Measurements from ENCODE around the gene SMYD3. TPM values are rescaled to one million over a fixed set of nuclear protein-coding genes. Genes with fewer than 3 reads are reported as not detected.

Gene SMYD3
- total RNA-seq, 6 experiments from 2014 or later, result 6.3 to 10.0 (median 6.6) TPM

GRCh38 chr1:246066573-246066972 is 440.5 kb downstream of the SMYD3 start:
- Histone ChIP-seq H3K4me3 (no peak overlapping the region), H3K9me3 (no peaks in the 10 kb centered on the region), H3K27me3 (no peaks in the 10 kb centered on the region), H3K27ac (no peak overlapping the region), H3K4me1 (no peaks in the 10 kb centered on the region), H3K36me3 (no peaks in the 10 kb centered on the region)
- 94% methylated on average over 3 of the region's 3 CpGs for WGBS (ENCODE audit: insufficient coverage, low coverage, low lambda C conversion rate, missing lambda C conversion rate)
- TF ChIP-seq, protein P1, sequence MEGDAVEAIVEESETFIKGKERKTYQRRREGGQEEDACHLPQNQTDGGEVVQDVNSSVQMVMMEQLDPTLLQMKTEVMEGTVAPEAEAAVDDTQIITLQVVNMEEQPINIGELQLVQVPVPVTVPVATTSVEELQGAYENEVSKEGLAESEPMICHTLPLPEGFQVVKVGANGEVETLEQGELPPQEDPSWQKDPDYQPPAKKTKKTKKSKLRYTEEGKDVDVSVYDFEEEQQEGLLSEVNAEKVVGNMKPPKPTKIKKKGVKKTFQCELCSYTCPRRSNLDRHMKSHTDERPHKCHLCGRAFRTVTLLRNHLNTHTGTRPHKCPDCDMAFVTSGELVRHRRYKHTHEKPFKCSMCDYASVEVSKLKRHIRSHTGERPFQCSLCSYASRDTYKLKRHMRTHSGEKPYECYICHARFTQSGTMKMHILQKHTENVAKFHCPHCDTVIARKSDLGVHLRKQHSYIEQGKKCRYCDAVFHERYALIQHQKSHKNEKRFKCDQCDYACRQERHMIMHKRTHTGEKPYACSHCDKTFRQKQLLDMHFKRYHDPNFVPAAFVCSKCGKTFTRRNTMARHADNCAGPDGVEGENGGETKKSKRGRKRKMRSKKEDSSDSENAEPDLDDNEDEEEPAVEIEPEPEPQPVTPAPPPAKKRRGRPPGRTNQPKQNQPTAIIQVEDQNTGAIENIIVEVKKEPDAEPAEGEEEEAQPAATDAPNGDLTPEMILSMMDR (IDR thresholded peaks at IDR 0.05), result no peak
- no peak for TF ChIP-seq POLR2A (IDR thresholded peaks at IDR 0.05)
- DNase-seq (no peak), ATAC-seq (no peak)
- intact Hi-C loops (cut with DNase I), result no loop called here

GRCh38 chr1:246065592-246065991 is 441.5 kb downstream of the SMYD3 start:
- Histone ChIP-seq H3K9me3 (no peaks in the 10 kb centered on the region), H3K4me3 (no peak overlapping the region), H3K27me3 (no peaks in the 10 kb centered on the region), H3K36me3 (no peaks in the 10 kb centered on the region), H3K27ac (no peak overlapping the region), H3K4me1 (no peaks in the 10 kb centered on the region)
- intact Hi-C loops (cut with DNase I), result no loop called here
- DNase-seq (no peak), ATAC-seq (no peak)
- 74% methylated on average over 3 of the region's 3 CpGs for WGBS (ENCODE audit: insufficient coverage, low coverage, low lambda C conversion rate, missing lambda C conversion rate)
- TF ChIP-seq POLR2A (IDR thresholded peaks at IDR 0.05), result no peak
- TF ChIP-seq, protein P1 (IDR thresholded peaks at IDR 0.05), result no peak

DNA sequence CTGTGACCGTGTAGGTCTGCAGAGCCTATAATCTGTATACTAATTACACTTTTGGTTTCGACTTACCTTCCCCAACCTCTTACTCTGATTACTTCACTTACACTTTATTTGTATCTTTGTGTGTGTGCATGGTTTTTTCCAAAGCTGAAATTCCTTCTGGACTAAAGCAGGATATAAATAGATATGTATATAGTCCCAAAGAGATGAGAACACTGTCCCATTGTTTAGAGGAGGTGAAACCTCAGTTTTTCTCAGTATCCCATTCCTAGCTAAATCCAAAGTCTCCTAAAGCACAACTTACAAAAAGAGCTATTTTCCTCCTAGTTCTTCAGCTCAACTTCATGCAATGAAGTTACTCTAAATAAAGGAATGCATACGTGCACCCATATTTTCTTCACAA is 442.2 kb downstream of the SMYD3 start:
- WGBS (ENCODE audit: insufficient coverage, low coverage, low lambda C conversion rate, missing lambda C conversion rate), result 80% methylated on average over 3 of the region's 3 CpGs
- no peak overlapping the region for H3K27ac ChIP-seq
- H3K27me3 ChIP-seq, result no peaks in the 10 kb centered on the region
- no peaks in the 10 kb centered on the region for H3K4me1 ChIP-seq
- DNase-seq (no peak), ATAC-seq (no peak)
- intact Hi-C loops (cut with DNase I), result no loop called here
- TF ChIP-seq, protein P1 (IDR thresholded peaks at IDR 0.05), result no peak
- no peak for TF ChIP-seq POLR2A (IDR thresholded peaks at IDR 0.05)
- H3K4me3 ChIP-seq, result no peak overlapping the region
- H3K36me3 ChIP-seq, result no peaks in the 10 kb centered on the region
- no peaks in the 10 kb centered on the region for H3K9me3 ChIP-seq

DNA sequence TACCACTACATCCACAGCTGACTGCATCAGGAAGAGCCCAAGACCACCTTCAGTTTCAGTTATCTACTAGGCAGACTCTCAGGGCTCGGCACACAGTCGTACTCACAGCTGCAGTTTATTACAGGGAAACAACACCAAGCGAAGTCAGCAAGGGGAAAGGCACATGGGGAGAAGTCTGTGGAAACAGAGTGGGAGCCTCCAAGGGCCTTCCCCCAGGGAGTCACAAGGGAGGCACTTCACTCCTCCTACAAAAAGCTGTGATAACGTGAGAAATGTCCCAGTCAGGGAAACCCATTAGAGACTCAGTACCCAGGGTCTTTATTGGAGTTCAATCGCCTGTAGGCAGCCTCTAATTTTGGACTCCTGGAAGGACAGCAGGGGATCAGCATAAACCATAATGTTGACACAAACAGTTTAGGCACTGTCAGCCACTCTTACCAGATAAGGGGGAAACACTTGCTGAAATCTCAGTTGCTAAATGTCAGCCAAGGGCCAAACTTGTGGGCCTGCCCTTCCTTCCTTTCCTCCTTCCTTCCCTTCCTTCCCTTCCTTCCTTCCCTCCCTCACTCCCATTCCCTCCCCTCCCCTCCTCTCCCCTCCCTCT is 444.0 kb downstream of the SMYD3 start:
- no peaks in the 10 kb centered on the region for H3K27me3 ChIP-seq
- no peaks in the 10 kb centered on the region for H3K9me3 ChIP-seq
- no peaks in the 10 kb centered on the region for H3K4me1 ChIP-seq
- H3K27ac ChIP-seq, result no peak overlapping the region
- intact Hi-C loops (cut with DNase I), result no loop called here
- 81% methylated on average over 4 of the region's 5 CpGs for WGBS (ENCODE audit: insufficient coverage, low coverage, low lambda C conversion rate, missing lambda C conversion rate)
- ATAC-seq, result peak in 1 of 4 donors; percentile 24
- H3K4me3 ChIP-seq, result no peak overlapping the region
- no peak for DNase-seq
- TF ChIP-seq, protein P1 (IDR thresholded peaks at IDR 0.05), result no peak
- no peak for TF ChIP-seq POLR2A (IDR thresholded peaks at IDR 0.05)
- no peaks in the 10 kb centered on the region for H3K36me3 ChIP-seq

DNA sequence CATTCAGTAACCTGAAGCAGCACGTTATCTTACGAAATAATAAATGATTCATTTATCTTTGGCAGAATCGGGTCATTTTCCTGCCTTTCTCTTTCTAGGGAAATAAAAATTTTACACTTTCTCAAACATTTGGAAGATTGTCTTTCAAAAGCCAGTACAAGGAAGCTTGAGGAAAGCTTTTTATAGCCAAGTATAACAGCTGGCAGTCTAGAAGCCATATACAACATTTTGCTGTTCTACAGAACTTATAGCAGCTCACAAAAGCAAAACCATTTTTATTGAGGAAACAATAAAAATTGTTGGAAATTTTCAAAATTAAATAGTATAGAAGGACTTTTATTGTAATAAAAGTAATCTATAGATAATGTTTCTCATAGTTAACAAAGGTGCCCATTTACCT is 448.6 kb downstream of the SMYD3 start:
- Histone ChIP-seq H3K27ac (no peak overlapping the region), H3K36me3 (no peaks in the 10 kb centered on the region), H3K27me3 (no peaks in the 10 kb centered on the region), H3K4me3 (no peak overlapping the region), H3K9me3 (no peaks in the 10 kb centered on the region), H3K4me1 (no peaks in the 10 kb centered on the region)
- ATAC-seq (no peak), DNase-seq (no peak)
- intact Hi-C loops (cut with DNase I), result no loop called here
- no peak for TF ChIP-seq POLR2A (IDR thresholded peaks at IDR 0.05)
- TF ChIP-seq, protein P1 (IDR thresholded peaks at IDR 0.05), result no peak
- 51% methylated on average over 3 of the region's 3 CpGs for WGBS (ENCODE audit: insufficient coverage, low coverage, low lambda C conversion rate, missing lambda C conversion rate)
